T-helper 1 cell treated with Interleukin-12 subunit alpha and Interleukin-12 subunit beta and Interleukin-4 antibody, amounts not matched to agents 30 ng/mL and 1 ng/mL, for 36 hours (primary cell): Measurements from ENCODE around the gene SPEM3. TPM values are rescaled to one million over a fixed set of nuclear protein-coding genes. Genes with fewer than 3 reads are reported as not detected.

Experiments
- intact Hi-C: fragments of 100-400 bp; cut with micrococcal nuclease; formaldehyde crosslinking; loops from one replicate; pipeline ENCODE4 v1.15.1; 2024
- total RNA-seq: library from RNA; stranded (reverse); gene quantifications from 2 replicates; pipeline ENCODE4 v1.2.3, GENCODE V29; 2022

Gene SPEM3
- total RNA-seq, 1 donor from 2014 or later: not detected

DNA sequence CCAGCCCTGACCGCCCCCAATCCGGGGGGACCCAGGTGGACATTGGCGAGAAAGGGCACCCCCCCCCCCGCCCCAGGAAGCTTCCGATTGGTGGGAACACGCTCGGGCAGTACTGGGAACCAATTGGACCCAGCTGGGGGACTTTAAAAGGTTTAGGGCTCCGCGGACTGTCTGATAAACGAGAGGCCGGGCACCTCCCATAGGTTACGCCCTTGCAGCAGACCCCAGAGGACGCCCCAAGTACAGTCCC lies 25.0 kb upstream of the SPEM3 start:
- intact Hi-C loops: loop anchor here (5.0 kb wide), 1 partner anchor 439 kb away; no protein-coding TSS in a partner anchor

DNA sequence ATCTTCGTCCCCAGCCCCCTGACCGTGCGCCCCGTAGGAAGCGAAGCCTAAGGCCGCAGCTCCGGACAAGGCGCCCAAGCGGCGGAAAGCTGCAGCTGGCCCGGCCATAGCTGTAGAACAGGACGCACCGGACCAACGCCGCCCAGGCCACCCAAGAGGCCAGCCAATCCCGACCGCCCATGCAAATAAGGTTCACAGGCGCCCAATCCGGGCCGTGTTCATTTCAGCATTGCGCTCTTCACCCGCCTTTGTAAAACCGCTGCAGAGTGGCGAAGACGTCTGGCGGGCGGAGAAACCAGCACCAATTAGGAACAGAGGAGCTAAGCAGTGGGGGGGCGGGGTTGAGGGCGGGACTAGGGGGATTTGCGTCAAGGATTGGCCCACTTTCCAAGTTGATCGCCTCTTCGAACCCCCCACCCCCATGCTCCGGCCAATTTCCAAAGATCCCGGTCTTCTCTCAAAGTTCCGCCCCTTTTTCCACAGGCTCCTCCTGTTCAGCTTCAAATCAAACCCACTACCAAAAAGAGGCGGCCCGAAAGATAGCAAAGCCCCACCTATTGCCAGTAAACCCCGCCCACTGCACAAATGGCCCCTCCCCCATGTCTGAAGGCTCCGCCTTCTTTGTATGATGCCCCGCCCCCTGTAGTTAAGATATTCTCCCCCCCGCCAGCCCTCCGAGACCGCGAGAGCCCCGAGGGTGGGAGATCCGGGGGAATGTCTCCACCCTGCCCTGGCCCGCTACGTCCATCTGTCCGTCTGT lies 24.5 kb upstream of the SPEM3 start, which contains the start of gene TMEM256:
Gene TMEM256, minus strand, starts transcription at position 121 of the 760 bp plus-strand sequence. Its CDS starts 13 bp downstream, at position 108.
- intact Hi-C loops: loop anchor here (1.0 to 5.0 kb wide), 13 partner anchors 10 to 438 kb away; partner anchors contain the start of genes ACAP1, FXR2, NEURL4 and PLSCR3

DNA sequence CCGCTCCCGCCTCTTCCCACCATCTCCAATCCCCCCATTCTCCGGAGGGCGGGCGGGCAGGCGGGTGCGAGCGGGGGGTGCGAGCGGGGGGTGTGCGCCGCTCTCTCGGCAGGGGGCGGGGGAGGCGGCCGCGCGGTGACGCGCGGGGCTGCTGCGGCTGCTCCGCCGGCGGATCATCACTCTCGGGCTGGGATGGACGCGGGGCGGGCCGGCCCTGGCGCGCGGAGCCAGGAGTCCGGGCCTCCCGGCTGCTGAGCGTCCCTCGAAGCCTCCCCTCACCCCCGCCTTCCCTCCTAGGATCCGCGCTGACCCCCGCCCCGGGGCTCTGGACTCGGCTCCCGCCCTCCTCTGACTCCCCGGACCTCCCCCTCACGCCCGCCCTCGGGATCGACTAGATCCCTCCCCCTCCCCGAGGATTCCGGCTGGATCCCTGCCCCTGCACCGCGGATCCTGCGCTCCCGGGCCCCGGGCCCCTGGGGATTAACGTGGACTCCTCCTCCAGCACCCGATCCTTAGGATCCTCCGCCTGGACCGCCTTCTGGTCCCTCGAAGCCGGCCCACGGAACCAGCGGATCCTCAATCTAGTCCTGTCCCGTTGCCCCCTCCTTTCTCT lies 23.8 kb upstream of the SPEM3 start:
- intact Hi-C loops: loop anchor here (1.0 to 5.0 kb wide), 13 partner anchors 11 to 437 kb away; partner anchors contain the start of genes ACAP1, FXR2, NEURL4 and PLSCR3

DNA sequence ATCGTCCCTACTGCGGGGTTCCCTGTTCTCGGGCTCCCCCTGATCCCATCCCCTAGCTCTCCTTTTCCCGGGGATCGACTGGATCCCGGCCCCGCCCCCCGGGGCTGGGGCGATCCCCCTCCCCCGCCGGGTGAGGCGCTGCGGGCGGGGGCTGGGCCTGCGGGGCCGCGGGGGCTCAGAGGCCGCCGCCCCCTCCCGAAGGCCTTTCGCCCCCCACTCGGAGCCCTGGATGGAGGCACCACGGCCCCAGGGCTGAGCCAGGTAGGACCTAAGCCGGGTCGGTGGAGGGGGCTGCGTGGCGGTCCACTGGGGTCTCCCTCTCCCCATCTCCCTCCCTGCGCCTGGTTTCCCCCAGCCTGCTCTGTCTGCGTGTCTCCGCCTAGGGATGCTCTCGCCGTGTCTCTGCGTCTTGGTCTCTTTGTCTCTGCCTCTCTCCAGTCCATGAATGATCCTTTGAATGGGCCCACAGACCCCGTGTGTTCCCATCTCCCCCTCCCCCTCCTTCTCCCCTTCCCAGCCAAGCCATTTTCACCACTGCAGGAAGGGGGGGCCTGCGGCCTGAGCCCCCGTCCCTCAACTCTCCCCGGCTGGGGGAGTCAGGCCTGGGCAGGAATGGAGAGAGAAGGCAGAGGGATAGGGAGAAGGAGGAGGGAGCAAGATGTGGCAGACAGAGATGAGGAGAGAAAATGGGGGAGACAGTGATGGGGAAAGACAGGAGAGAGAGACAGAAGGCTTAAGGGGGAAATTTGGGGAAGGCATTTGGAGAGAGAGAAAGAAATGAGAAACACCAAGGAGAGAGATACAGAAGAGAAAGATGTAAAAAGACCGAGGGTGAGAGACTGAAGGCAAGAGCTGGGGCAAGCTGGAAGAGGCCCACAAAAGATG lies 23.1 kb upstream of the SPEM3 start:
- intact Hi-C loops: no loop called here

DNA sequence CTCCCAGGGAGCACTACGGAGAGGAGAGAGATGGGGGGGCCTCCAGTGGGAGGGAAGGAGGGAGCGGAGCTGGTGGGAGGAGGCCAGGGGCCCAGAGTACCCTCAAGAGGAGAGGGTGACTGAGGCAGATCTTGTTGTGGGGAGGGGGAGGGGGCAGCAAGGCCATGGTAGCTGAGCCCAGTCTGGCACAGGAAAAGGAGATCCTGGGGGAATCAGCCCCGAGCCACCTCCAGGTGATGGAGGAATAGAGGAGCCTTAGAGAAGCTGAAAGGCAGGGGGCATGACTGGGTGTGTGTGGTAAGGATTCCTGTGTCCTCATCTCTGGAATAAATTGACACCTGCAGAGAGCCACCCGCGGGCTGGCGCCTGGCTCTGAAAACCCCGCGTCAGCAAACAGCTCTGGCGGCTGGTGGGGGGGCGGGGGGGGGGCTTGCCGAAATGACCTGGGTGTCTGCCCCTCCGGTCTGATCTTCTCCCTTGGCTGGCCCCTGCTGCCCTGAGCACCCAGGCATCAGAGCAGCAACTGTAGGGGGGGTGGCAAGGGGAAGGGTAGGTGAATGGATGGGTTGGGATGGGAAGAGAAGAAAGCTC lies 22.3 kb upstream of the SPEM3 start:
- intact Hi-C loops: no loop called here

DNA sequence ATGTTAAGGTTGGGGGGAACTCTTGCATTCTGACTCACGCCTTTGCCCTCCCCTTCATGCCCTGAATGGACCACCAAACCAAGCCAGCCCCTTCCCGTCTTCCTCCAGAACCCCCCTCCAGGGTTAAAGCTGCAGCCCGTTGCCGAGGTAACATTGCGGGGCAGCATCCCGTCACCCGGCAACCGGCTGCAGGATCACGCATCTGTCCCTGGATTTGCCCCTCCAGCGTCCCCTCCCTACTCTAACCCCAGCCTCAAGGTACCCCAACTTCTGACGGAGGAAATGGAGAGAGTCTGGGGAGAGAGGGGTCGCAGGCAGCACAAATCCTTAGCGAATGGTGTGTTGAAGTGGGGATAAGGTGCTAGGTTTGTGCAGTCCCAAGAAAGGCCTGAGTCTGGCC lies 21.6 kb upstream of the SPEM3 start:
- intact Hi-C loops: no loop called here

DNA sequence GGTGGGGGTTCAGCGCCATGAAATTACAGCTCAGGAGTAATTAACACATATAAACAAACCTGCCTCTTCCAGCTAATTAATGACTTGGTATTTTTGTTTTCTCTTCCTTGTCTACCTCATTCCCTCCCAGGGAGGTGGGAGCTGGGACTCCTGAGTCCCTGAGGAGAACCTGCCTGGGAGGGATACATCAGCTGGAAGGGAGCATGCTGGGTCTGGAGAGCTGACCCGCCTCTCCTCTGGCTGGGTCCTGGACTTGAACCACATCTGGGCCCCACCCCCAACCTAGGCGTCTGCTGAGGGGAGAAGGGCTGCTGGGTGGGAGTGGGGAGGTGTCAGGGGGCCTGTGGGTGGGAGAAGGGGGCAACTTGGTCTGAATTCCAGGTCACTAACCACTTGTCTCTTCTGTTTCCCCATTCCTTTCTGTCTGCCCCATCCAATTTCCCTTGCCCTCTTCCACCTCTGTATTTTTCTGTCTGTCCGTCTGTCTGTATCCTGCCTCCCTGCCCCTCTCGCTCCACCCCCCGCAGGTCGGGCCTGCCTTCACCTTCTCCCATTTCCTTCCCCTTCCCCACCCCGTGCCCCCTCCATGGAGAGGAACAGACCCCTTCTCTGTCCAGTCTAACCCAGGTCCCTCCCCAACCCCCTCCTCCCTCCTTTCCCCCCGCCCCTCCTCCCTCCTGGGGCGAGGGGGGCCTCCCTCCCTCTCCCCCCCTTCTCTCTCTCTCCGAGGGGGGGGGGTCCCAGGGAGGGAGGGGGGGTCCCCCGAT lies 21.0 kb upstream of the SPEM3 start, which contains the start of gene NLGN2:
Gene NLGN2, plus strand, starts transcription at position 361 of the 767 bp plus-strand sequence. CDS start 411 bp downstream, outside the sequence.
- intact Hi-C loops: no loop called here

DNA sequence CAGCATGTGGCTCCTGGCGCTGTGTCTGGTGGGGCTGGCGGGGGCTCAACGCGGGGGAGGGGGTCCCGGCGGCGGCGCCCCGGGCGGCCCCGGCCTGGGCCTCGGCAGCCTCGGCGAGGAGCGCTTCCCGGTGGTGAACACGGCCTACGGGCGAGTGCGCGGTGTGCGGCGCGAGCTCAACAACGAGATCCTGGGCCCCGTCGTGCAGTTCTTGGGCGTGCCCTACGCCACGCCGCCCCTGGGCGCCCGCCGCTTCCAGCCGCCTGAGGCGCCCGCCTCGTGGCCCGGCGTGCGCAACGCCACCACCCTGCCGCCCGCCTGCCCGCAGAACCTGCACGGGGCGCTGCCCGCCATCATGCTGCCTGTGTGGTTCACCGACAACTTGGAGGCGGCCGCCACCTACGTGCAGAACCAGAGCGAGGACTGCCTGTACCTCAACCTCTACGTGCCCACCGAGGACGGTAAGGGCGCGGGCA lies 20.4 kb upstream of the SPEM3 start:
- intact Hi-C loops: no loop called here

DNA sequence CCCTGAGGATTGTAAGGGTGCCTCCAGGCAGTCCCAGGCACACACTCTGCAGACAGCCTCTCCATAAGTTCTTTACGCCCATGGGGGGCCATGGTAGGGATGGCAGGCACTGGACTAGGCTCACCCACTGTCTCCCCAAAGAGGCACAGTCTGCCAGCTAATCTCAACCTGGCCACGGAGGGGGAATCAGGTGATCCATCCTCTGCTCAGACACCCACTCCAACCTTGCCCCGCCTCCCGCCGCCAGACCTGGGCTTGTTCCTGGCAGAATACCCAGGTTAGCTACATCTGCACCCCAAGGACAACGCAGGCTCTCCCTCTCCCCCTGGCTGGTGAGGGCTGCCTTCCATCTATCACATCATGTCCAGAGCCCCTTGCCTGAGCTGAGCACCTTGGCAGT lies 19.8 kb upstream of the SPEM3 start:
- intact Hi-C loops: no loop called here

DNA sequence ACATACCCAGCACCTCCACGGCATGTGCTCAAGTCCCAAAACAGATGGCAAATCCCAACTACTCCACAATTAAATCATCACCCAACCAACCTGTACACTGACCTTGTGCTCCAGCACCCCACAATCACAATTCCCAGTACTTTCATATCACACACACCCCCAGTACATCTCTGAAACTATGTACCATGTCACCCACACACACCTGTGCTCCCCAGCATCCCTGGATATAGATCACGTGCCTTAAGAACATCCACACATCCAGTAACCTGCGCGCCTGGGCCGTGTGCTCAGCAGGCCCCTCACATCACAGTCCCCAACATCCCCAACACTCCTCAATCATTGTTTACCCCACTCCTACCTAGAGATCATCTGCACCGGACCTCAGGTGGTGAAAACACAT lies 18.9 kb upstream of the SPEM3 start:
- intact Hi-C loops: no loop called here

DNA sequence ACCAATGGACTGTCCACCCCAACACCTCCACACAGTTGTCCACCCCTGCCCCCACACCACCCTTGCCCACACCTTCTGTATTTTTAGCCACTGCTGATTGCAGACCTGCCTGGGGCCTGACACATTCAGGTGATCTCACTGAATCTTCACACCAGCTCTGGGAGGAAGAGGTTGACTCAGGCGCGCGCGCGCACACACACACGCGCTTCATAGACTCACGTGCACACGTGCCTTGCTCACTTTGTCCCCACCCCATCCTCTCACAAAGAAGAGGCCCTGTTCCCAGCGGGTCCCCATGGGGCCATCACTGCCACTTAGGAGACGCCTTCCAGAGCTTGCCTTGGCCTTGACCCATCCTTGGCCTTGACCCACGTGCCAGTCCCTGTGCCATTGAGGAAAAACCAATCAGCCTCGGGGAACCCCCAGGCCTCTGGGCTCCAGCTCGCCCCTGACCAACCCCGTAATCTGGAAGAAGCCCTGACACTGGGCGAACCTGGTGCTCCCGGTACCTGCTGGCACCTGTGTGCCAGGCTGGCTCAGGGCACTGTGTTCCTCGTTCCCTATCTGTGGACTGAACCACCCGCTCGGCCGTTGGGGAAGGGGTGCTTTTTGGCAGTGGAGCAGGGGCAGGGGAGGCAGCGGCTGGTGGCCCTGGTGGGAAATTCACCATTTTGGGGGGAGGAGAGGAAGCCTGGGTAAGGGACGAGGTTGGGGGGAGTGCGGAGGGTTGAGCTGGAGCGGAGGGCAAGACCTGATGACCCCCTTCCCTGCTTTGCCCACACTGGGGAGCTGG lies 17.8 kb upstream of the SPEM3 start:
- intact Hi-C loops: no loop called here

DNA sequence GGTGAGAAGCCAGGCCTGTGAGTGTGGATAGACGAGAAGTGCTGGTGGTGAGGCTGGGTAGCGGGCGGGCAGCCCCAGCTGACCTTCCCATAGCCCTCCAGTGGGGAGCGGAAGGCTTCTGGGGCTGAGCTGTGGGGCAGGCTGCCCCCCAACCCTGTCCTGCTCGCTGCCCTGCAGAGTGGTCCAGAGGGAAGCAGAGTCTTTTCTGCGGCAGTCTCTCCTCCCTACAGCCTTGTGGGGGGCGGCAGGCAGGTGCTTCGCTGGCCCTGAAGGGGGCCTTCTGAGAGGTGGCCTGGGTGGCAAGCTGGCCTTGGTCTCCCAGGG lies 17.3 kb upstream of the SPEM3 start:
- intact Hi-C loops: no loop called here

DNA sequence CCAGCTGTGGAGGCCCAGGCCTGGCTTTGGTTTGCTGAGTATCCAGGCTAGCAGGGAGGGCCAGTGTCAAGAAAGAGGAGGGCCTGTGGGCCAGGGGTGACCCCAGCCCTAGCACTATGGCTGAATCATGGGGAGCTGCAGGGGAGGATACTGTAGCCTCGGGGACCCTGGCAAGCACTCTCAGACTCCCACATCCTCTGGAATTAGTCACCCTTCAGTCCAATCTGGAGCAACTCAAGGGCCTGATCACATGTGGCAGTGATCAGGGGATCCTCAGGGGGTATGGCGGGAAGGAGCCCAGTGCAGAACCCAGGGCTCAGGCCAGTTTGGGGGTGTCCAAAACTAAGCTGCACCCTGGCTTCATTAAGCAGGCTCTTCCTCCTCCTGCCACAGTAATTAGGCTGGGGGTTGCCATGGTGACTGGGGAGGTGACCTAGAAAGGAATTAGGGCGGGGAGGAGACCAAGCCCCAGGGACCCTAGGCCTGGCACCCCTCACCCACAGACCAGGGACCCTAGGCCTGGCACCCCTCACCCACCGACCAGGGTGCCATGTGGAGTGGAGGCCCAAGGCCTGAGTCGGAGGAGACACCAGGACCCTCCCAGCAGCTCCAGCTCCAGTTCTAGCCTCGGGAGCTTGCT lies 15.2 kb upstream of the SPEM3 start:
- intact Hi-C loops: no loop called here

DNA sequence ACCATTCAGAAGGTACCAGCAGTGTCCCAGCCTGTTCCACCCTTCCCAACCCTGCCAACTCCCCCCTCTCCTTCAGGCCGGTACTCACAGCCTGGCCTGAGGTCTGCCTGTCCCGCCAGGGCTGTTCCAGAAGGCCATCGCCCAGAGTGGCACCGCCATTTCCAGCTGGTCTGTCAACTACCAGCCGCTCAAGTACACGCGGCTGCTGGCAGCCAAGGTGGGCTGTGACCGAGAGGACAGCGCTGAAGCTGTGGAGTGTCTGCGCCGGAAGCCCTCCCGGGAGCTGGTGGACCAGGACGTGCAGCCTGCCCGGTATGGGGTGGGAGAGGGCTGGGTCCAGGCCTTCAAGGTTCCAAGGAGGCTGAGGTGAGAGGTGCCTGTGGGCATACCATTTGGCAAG lies 13.8 kb upstream of the SPEM3 start:
- intact Hi-C loops: no loop called here

DNA sequence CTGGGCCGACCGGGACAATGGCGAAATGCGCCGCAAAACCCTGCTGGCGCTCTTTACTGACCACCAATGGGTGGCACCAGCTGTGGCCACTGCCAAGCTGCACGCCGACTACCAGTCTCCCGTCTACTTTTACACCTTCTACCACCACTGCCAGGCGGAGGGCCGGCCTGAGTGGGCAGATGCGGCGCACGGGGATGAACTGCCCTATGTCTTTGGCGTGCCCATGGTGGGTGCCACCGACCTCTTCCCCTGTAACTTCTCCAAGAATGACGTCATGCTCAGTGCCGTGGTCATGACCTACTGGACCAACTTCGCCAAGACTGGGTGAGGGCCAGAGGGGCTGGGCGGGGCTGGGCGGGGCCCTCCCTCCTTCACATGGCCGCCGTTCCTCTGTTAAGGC lies 12.9 kb upstream of the SPEM3 start:
- intact Hi-C loops: no loop called here

DNA sequence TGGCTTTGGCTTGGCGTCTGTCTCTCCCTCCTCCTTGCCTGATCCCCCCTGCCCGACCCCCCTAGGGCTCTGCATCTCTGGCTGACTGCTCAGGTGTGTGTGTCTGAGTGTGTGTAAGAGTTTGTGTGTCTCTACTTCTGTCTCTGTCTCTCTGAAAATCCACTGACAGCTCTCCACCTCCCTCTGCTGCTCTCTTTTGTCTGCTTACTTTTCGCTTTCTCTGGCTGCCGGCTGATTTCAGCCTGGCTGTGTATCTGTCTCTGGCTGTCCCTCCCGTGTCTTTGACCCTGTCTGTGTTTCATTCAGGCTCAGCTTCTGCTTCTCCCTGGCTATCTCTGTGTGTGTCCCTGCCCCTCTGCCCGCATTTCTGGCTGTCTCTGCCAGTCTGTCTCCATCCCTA lies 12.3 kb upstream of the SPEM3 start:
- intact Hi-C loops: no loop called here

DNA sequence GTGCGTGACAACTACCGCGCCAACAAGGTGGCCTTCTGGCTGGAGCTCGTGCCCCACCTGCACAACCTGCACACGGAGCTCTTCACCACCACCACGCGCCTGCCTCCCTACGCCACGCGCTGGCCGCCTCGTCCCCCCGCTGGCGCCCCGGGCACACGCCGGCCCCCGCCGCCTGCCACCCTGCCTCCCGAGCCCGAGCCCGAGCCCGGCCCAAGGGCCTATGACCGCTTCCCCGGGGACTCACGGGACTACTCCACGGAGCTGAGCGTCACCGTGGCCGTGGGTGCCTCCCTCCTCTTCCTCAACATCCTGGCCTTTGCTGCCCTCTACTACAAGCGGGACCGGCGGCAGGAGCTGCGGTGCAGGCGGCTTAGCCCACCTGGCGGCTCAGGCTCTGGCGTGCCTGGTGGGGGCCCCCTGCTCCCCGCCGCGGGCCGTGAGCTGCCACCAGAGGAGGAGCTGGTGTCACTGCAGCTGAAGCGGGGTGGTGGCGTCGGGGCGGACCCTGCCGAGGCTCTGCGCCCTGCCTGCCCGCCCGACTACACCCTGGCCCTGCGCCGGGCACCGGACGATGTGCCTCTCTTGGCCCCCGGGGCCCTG lies 11.5 kb upstream of the SPEM3 start:
- intact Hi-C loops: no loop called here

DNA sequence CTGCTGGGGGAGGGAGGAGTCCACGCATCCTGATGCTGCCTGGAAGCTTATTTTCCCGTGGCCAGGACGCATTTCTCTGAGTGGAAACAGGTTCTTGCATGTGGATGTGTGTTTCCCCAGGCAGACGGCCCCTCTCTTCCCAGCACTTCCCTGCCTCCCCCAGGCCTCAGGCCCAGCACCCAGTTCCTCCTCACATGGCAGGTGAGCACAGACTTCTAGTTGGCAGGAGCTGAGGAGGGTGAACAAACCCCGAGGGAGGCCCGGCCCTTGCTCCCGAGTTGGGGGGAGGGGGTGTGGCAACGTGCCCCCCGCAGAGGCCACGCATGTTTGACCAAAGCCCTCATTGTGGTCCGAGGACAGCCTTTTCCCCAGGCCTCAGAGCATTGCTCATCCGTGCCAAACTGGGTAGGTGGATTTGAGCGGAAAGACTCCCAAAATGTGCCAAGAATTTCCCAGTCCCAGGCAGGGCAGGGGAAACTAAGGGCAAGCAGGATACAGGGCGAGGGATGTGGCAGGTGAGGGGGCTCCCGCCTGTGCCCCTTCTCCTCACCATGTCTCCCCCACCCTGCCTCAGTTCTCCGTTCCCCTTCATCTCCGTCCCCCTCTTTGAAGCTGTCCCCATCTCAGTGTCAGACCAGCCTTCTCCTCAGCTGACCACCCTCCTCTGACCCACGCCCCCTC lies 10.0 kb upstream of the SPEM3 start:
- intact Hi-C loops: no loop called here
